ENCODE measurements around the gene MUC16.

GRCh38 chr19:9044449-9044848 is 34.2 kb upstream of the MUC16 start:
- TF ChIP-seq CTCF (IDR thresholded peaks at IDR 0.05) (no peak), POLR2A (IDR thresholded peaks at IDR 0.05) (no peak)
